Testis (tissue), 3 donors: ENCODE measurements around the gene FAM221B. TPM values are rescaled to one million over a fixed set of nuclear protein-coding genes. Genes with fewer than 3 reads are reported as not detected.

Experiments
- DNase-seq: peaks from one replicate; pipeline ENCODE4 v3.0.0-alpha.2; 2019
- H3K27ac ChIP-seq, 2 donors: fragments of 200-600 bp; sonication (generic); one replicate each; pipeline ENCODE4 v1.5.1; 2019
- H3K27me3 ChIP-seq: fragments of 200-600 bp; sonication (generic); one replicate; pipeline ENCODE4 v1.5.1; 2019
- H3K36me3 ChIP-seq: fragments of 200-600 bp; sonication (generic); one replicate; pipeline ENCODE4 v1.5.1; 2017; ENCODE audit warnings: low read depth; ENCODE audit errors: missing control alignments
- H3K4me1 ChIP-seq: fragments of 200-600 bp; sonication (generic); one replicate; pipeline ENCODE4 v1.5.1; 2019
- H3K4me3 ChIP-seq, 2 donors: fragments of 200-600 bp; sonication (generic); one replicate each; pipeline ENCODE4 v1.5.1; 2017 to 2019
- H3K9me3 ChIP-seq: fragments of 200-600 bp; sonication (generic); one replicate; pipeline ENCODE4 v1.5.1; 2017
- POLR2A ChIP-seq: fragments of 450-650 bp; IDR thresholded peaks from one replicate; pipeline ENCODE4 v1.6.1; 2017; ENCODE audit warnings: antibody characterized with exemption, mild to moderate bottlenecking, moderate library complexity
- WGBS, 2 donors: methylation state at CpG; one replicate each; pipeline ENCODE4 v1.1.5; 2018; 5-methylcytosine and 5-hydroxymethylcytosine counted together
- intact Hi-C: fragments of 100-400 bp; cut with DNase I; formaldehyde crosslinking; loops from one replicate; pipeline ENCODE4 v1.15.1; 2023; ENCODE audit warnings: low total_unique reads
- polyA plus RNA-seq: library from polyadenylated mRNA; stranded (reverse); fragments of 350-450 nt; fragmentation: Illumina TruSeq; extraction: RNeasy Lipid Tissue Mini Kit (QIAGEN cat#74804); gene quantifications from one replicate; pipeline ENCODE4 v1.2.3, GENCODE V29; 2014; ENCODE audit warnings: low read depth, low replicate concordance; ENCODE audit not compliant: insufficient read depth
- total RNA-seq, 2 donors: library from RNA; depleted of rRNA; stranded (reverse); fragments of >200 nt; gene quantifications; one replicate each; pipeline ENCODE4 v1.2.3, GENCODE V29; 2016
- TF ChIP-seq, protein P1 (sequence below), 3 experiments: fragments of 450-650 bp in 2 of 3; fragments of 200-600 bp in 1 of 3; sonication (generic) in 1 of 3; IDR thresholded peaks; one replicate each; pipeline ENCODE4 v1.5.1; 2016 to 2019; ENCODE audit warnings: antibody characterized with exemption in 3 of 3, mild to moderate bottlenecking in 2 of 3, moderate library complexity in 1 of 3

Gene FAM221B
- total and polyA plus RNA-seq, 3 donors from 2014 or later = 4.2 to 17.1 (median 7.2) TPM

DNA sequence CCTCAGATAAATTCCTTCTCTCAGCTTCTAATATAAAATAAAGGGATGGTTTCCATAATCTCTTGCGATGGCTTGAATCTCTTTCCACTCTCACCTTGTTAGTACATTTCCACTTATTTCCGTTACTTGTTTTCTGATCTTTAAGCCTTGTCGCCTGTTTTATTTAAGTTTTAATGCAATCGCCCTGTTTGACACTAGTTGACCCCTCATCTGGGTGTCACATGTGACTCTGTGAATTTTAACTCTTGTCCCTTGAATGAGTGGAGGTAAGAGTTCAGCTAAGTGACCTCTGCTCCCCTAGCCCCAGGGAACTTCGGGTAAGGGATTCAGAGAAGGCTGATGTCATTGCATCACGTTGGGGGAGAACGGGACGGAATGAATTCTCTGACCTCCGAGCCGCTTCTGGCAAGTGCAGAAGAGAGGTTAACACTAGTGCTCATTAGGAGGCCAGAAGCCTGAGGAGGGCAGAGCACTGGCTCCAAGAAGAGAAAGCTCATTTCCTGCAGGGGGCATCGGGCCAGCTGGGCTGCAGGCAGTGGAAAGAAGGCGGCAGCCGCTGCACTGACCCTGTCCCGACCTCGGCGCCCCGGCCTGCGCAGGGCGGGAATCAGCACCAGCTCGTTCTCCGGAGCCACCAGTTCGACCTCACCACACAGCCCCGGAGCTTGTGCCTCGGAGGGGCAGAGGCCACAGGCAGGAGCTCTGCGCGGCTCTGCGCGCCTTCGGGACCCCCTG is 14.3 kb downstream of the FAM221B start:
- Histone ChIP-seq H3K4me1 (peaks cover 26% of the 10 kb centered on the region), H3K4me3 (peak overlapping the region; percentile 83 to 90), H3K36me3 (no peaks in the 10 kb centered on the region), H3K9me3 (no peaks in the 10 kb centered on the region), H3K27ac (peak overlapping the region; percentile 90 to 98), H3K27me3 (no peaks in the 10 kb centered on the region)
- intact Hi-C loops = loop anchor here (10.0 kb wide), 1 partner anchor 79 kb away; the partner anchor contains the start of genes CREB3 and TLN1
- TF ChIP-seq, protein P1, sequence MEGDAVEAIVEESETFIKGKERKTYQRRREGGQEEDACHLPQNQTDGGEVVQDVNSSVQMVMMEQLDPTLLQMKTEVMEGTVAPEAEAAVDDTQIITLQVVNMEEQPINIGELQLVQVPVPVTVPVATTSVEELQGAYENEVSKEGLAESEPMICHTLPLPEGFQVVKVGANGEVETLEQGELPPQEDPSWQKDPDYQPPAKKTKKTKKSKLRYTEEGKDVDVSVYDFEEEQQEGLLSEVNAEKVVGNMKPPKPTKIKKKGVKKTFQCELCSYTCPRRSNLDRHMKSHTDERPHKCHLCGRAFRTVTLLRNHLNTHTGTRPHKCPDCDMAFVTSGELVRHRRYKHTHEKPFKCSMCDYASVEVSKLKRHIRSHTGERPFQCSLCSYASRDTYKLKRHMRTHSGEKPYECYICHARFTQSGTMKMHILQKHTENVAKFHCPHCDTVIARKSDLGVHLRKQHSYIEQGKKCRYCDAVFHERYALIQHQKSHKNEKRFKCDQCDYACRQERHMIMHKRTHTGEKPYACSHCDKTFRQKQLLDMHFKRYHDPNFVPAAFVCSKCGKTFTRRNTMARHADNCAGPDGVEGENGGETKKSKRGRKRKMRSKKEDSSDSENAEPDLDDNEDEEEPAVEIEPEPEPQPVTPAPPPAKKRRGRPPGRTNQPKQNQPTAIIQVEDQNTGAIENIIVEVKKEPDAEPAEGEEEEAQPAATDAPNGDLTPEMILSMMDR (IDR thresholded peaks at IDR 0.05) = peak in 1 of 3 experiments; percentile 1
- no peak for TF ChIP-seq POLR2A
- DNase-seq = peak; percentile 79
- WGBS, 2 donors = 5 to 16% methylated on average over 10 to 24 of the region's 29 CpGs

DNA sequence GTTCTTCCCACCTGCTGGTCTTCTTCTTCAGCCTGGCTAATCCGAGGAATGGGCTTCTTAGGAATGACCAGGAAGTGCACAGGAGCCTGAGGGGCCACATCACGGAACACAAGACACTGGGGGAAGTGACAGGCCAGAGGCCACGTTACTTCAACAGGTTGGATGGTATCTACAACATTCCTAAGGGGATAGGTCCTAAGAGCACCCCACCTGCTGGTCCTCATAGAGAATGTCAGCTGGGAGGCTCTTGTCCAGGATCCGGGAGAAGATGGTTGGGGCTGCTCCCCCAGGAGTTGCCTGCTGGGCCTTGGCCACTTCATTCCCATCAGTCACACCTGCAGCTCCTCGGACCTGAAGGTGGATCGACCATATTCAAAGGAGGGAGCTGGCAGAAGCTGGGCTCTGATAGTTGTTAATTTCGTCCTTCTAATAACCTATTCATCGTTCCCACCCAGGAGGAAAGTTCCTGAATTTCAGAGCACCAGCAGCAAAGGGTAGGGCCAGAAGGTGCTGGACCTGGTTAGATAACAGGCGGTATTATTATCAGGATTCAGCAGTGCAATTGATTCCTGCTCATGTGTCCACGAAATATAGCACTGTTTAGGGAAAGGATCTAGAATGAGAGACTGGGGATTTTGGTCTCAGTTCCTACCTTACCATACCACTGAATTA is 15.0 kb downstream of the FAM221B start:
- H3K27me3 ChIP-seq = no peaks in the 10 kb centered on the region
- no peak for DNase-seq
- no peaks in the 10 kb centered on the region for H3K36me3 ChIP-seq
- H3K27ac ChIP-seq = peak overlapping the region; percentile 90 to 98
- 62 to 63% methylated on average over 9 to 10 of the region's 10 CpGs for WGBS, 2 donors
- intact Hi-C loops = loop anchor here (10.0 kb wide), 1 partner anchor 79 kb away; the partner anchor contains the start of genes CREB3 and TLN1
- H3K9me3 ChIP-seq = no peaks in the 10 kb centered on the region
- peaks cover 26% of the 10 kb centered on the region for H3K4me1 ChIP-seq
- no peak overlapping the region for H3K4me3 ChIP-seq
- no peak for TF ChIP-seq POLR2A
- TF ChIP-seq, protein P1 (IDR thresholded peaks at IDR 0.05) = peak in 2 of 3 experiments; percentile 27 to 31

DNA sequence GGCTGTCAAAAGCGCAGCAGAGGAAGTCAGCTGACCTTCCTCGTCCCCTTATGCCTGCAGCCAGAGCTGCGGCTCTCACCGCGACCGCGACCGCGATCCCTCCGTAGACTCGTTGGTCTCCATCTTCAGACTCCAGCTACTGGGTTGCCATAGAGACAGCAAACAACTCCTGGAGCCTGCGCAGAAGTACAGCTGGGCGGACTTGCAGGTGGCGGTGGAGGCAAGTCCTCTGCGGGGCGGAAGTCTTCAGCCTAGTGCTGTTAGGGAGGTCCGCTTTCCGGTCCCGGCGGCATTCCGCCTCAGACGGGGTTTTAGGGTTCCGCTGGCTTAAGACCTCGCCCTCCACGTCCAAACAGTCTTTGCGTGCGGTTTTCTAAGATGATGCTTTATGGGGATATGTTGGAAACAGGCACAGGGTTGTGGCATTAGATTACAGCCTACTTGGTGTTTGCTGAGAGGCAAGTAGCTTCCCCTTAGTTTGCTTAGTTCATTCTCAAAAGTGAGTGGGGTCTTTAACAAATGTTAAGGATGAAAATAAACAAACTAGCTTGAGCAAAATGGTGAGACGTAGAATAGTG is 16.4 kb downstream of the FAM221B start, which contains the start of gene SPAG8:
SPAG8 (minus strand) TSS at position 238 of the 578 bp plus-strand sequence; CDS start at position 123, 115 bp downstream.
- 2% methylated on average over 16 to 28 of the region's 28 CpGs for WGBS, 2 donors
- no peaks in the 10 kb centered on the region for H3K9me3 ChIP-seq
- no peaks in the 10 kb centered on the region for H3K27me3 ChIP-seq
- intact Hi-C loops = loop anchor here (10.0 kb wide), 1 partner anchor 77 kb away; the partner anchor contains the start of genes CREB3 and TLN1
- H3K36me3 ChIP-seq = no peaks in the 10 kb centered on the region
- peak; percentile 97 for DNase-seq
- H3K4me3 ChIP-seq = peak within 1 kb of the TSS; percentile 59 to 64
- peaks cover 26% of the 10 kb centered on the region for H3K4me1 ChIP-seq
- H3K27ac ChIP-seq = peak within 1 kb of the TSS in 1 of 2 donors; percentile 98
- TF ChIP-seq, protein P1 (IDR thresholded peaks at IDR 0.05) = peak in 1 of 3 experiments; percentile 6
- peak; percentile 32 for TF ChIP-seq POLR2A

DNA sequence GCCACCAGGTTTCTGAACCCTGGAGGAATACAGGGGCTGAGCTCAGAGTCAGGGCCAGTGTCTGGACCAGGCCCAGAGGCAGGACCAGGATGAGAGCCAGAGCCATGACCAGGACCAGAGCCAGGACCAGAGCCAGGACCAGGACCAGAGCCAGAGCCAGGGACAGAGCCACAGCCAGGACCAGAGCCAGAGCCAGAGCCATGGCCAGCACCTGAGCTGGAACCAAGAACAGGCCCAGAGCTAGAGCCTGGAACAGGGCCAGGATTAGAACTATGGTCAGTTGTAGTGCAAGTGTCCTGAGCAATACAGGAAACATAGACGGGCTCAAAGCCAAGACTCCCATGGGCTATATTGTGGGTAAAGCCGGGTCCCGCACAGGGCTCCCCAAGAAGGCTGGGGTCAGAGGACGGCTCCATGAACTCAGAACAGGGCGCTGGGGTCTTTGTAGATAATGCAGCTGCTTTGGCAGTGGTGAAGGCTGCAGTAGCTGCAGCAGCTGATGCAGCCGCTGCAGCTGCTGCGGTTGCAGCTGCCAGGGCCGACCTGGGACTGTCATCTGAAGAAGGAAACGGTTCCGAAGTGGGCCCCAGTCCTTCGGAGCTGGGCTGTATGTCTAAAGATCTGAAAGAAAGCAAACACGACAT is 17.0 kb downstream of the FAM221B start:
- no peak for DNase-seq
- 5 to 8% methylated on average over 12 of the region's 12 CpGs for WGBS, 2 donors
- no peak for TF ChIP-seq POLR2A
- TF ChIP-seq, protein P1 (IDR thresholded peaks at IDR 0.05) = no peak
- Histone ChIP-seq H3K27me3 (no peaks in the 10 kb centered on the region), H3K4me1 (peaks cover 26% of the 10 kb centered on the region), H3K9me3 (no peaks in the 10 kb centered on the region), H3K4me3 (peak overlapping the region; percentile 59 to 64), H3K27ac (no peak overlapping the region), H3K36me3 (no peaks in the 10 kb centered on the region)
- intact Hi-C loops = loop anchor here (10.0 kb wide), 1 partner anchor 77 kb away; the partner anchor contains the start of genes CREB3 and TLN1
